ENCODE measurements around the gene GABPB1. TPM values are rescaled to one million over a fixed set of nuclear protein-coding genes. Genes with fewer than 3 reads are reported as not detected.

GABPB1 gene
- total RNA-seq, 4 donors from 2014 or later, result 9.2 to 21.6 (median 16.3) TPM

DNA sequence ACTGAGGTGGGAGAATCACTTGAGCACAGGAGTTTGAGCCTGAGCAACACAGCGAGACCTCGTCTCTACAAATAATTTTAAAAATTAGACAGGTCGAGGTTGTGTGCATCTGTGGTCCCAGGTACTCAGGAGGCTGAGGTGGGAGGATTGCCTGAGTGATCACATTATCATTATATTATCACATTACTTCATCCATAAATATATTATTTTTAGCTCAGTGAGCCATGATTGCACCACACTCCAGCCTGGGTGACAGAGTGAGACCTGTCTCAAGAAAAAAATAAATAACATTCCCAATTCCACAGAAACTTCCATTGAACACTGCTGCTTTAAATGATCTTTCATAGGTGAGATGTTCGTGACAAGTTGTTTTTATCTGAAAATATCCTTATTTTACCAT is 21.8 kb downstream of the GABPB1 start:
- intact Hi-C loops (cut with DNase I), result no loop called here
- no peak overlapping the region for H3K4me3 ChIP-seq
- no peak overlapping the region for H3K27ac ChIP-seq
- H3K36me3 ChIP-seq, result peaks cover 0 to 5% (median 0%) of the 10 kb centered on the region in 3 donors
- H3K9me3 ChIP-seq, result no peaks in the 10 kb centered on the region
- H3K4me1 ChIP-seq, result no peaks in the 10 kb centered on the region
- H3K27me3 ChIP-seq, result no peaks in the 10 kb centered on the region
- WGBS, 2 donors, result 91 to 98% methylated on average over 4 of the region's 4 CpGs
- TF ChIP-seq POLR2A (IDR thresholded peaks at IDR 0.05), result no peak
- TF ChIP-seq, protein P1, sequence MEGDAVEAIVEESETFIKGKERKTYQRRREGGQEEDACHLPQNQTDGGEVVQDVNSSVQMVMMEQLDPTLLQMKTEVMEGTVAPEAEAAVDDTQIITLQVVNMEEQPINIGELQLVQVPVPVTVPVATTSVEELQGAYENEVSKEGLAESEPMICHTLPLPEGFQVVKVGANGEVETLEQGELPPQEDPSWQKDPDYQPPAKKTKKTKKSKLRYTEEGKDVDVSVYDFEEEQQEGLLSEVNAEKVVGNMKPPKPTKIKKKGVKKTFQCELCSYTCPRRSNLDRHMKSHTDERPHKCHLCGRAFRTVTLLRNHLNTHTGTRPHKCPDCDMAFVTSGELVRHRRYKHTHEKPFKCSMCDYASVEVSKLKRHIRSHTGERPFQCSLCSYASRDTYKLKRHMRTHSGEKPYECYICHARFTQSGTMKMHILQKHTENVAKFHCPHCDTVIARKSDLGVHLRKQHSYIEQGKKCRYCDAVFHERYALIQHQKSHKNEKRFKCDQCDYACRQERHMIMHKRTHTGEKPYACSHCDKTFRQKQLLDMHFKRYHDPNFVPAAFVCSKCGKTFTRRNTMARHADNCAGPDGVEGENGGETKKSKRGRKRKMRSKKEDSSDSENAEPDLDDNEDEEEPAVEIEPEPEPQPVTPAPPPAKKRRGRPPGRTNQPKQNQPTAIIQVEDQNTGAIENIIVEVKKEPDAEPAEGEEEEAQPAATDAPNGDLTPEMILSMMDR (IDR thresholded peaks at IDR 0.05), result no peak
- DNase-seq, result no peak

DNA sequence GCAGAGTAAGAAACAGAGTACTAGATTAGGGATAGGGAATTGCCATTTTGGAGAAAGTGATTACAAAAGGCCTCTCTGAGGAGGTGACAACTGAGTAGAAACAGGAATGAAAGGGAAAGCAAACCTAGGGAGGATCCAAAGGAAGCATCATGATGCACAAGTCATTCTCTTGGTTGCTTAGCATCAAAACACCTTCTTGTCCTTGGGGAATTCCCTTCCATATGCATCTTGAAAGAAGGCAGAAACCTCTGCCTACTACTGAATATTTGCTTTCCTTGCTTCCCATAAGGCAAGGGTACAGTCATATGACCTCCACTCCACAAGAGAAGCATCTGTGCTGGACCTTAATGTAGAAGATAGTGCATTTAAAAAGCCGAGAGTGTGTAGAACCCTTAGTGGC is 24.1 kb downstream of the GABPB1 start:
- H3K9me3 ChIP-seq, result no peaks in the 10 kb centered on the region
- intact Hi-C loops (cut with DNase I), result no loop called here
- no peak overlapping the region for H3K27ac ChIP-seq
- H3K36me3 ChIP-seq, result no peaks in the 10 kb centered on the region
- DNase-seq, result no peak
- no peaks in the 10 kb centered on the region for H3K27me3 ChIP-seq
- TF ChIP-seq POLR2A (IDR thresholded peaks at IDR 0.05), result no peak
- TF ChIP-seq, protein P1 (IDR thresholded peaks at IDR 0.05), result no peak
- H3K4me3 ChIP-seq, result no peak overlapping the region
- 80 to 92% methylated on average over 1 of the region's 1 CpG for WGBS, 2 donors
- H3K4me1 ChIP-seq, result no peaks in the 10 kb centered on the region

DNA sequence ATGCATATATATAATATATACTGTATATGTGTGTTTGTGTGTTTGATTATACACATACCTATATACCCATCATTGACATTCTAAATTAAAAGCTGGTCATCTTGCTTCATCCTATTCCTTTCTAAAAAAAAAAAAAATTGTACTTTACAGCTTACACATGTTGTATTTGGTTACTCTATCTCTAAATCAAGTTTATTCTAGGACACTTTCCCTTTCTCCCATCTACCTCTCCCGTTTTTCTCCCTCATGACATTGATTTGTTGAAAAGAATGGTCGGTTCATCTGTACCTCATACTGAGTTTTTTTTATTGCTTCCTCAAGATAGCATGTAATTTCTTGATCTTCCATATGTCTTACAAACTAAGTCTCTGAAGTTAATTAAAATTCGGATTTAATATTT is 26.9 kb downstream of the GABPB1 start:
- no peak for TF ChIP-seq POLR2A (IDR thresholded peaks at IDR 0.05)
- TF ChIP-seq, protein P1 (IDR thresholded peaks at IDR 0.05), result no peak
- WGBS, 2 donors, result 91 to 92% methylated on average over 3 of the region's 3 CpGs
- no peak overlapping the region for H3K4me3 ChIP-seq
- H3K9me3 ChIP-seq, result no peaks in the 10 kb centered on the region
- intact Hi-C loops (cut with DNase I), result no loop called here
- H3K4me1 ChIP-seq, result no peaks in the 10 kb centered on the region
- no peak for DNase-seq
- H3K36me3 ChIP-seq, result no peaks in the 10 kb centered on the region
- no peak overlapping the region for H3K27ac ChIP-seq
- H3K27me3 ChIP-seq, result no peaks in the 10 kb centered on the region

DNA sequence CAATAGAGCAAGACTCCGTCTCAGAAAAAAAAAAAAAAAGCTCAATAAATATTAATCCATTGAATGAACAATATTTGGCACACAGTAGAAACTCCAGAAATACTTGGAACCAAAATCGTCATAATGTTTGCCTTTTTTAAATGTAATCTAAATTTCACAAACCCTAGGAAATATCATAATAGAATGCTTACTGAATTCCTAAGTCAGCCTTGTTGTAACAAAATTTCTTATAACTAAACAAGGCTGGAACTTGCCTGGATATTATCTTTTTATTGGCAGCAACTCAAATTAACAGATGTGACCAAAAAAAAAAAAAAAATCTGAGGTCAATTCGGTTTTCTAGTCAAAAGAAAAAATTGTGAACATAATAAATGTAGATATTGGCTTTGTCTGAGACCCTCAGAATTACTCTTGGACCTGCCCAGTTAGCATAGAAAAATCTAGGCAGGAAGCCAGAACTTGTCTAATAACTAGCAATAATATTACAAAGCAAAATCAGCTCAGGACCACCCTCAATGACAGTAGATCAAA is 33.3 kb downstream of the GABPB1 start:
- H3K4me3 ChIP-seq, result no peak overlapping the region
- H3K9me3 ChIP-seq, result no peaks in the 10 kb centered on the region
- WGBS, 2 donors, result 30 to 51% methylated on average over 3 of the region's 3 CpGs
- no peaks in the 10 kb centered on the region for H3K36me3 ChIP-seq
- no peak overlapping the region for H3K27ac ChIP-seq
- intact Hi-C loops (cut with DNase I), result no loop called here
- no peaks in the 10 kb centered on the region for H3K4me1 ChIP-seq
- TF ChIP-seq POLR2A (IDR thresholded peaks at IDR 0.05), result no peak
- TF ChIP-seq, protein P1 (IDR thresholded peaks at IDR 0.05), result no peak
- H3K27me3 ChIP-seq, result no peaks in the 10 kb centered on the region
- no peak for DNase-seq

DNA sequence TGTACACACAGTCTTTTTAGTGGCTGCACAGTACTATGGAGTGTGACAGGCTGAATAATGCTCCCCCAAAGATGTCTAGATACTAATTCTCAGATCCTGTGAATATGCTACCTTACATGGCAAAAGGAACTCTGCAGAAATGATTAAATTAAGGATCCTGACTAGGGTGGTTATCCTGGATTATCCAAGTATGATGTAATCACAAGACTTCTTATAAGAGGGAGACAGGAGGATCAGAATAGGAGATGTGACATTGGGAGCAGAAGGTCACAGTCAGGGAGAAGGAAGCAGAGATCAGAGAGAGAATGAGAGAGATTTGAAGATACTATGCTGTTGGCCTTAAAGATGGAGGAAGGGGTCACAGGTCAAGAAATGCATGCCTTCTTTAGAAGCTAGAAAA is 34.5 kb downstream of the GABPB1 start:
- intact Hi-C loops (cut with DNase I), result no loop called here
- no peak for DNase-seq
- H3K4me3 ChIP-seq, result no peak overlapping the region

More for the DNA sequence above, 34.5 kb downstream of the GABPB1 start:
- Histone ChIP-seq H3K4me1 (peaks cover 0 to 11% (median 0%) of the 10 kb centered on the region in 3 donors), H3K9me3 (no peaks in the 10 kb centered on the region), H3K36me3 (no peaks in the 10 kb centered on the region), H3K27me3 (no peaks in the 10 kb centered on the region), H3K27ac (no peak overlapping the region)
- no peak for TF ChIP-seq POLR2A (IDR thresholded peaks at IDR 0.05)
- TF ChIP-seq, protein P1 (IDR thresholded peaks at IDR 0.05), result no peak
